Measurements from ENCODE around the gene OTUD6A.

GRCh38 chrX:70049925-70050324, 12.3 kb upstream of the OTUD6A start, which contains the start of gene AWAT2:
- TF ChIP-seq, protein P1, sequence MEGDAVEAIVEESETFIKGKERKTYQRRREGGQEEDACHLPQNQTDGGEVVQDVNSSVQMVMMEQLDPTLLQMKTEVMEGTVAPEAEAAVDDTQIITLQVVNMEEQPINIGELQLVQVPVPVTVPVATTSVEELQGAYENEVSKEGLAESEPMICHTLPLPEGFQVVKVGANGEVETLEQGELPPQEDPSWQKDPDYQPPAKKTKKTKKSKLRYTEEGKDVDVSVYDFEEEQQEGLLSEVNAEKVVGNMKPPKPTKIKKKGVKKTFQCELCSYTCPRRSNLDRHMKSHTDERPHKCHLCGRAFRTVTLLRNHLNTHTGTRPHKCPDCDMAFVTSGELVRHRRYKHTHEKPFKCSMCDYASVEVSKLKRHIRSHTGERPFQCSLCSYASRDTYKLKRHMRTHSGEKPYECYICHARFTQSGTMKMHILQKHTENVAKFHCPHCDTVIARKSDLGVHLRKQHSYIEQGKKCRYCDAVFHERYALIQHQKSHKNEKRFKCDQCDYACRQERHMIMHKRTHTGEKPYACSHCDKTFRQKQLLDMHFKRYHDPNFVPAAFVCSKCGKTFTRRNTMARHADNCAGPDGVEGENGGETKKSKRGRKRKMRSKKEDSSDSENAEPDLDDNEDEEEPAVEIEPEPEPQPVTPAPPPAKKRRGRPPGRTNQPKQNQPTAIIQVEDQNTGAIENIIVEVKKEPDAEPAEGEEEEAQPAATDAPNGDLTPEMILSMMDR (IDR thresholded peaks at IDR 0.05) = no peak
- no peak for TF ChIP-seq EP300 (IDR thresholded peaks at IDR 0.05)
- TF ChIP-seq POLR2A (IDR thresholded peaks at IDR 0.05) = no peak
- TF ChIP-seq POLR2AphosphoS5 (IDR thresholded peaks at IDR 0.05) = no peak

Measured in stomach (tissue), 4 donors.